IMR-90 (cell line): ENCODE data around the gene TMEM170B. TPM values are rescaled to one million over a fixed set of nuclear protein-coding genes. Genes with fewer than 3 reads are reported as not detected.

Experiments used
- microRNA-seq, 2 experiments: library from miRNA; stranded (forward) in 1 of 2; unstranded in 1 of 2; fragments of 10-50 nt in 1 of 2; fragments of <30 nt in 1 of 2; gene quantifications in 1 of 2; microRNA quantifications in 1 of 2; one replicate each; pipeline versions ENCODE3 to v1.1.0; 2013 to 2020; ENCODE audit not compliant: insufficient read depth in 1 of 2, insufficient read length in 1 of 2, unreplicated experiment in 1 of 2
- polyA plus RNA-seq, 3 experiments: library from polyadenylated mRNA; depleted of rRNA; stranded (reverse); fragments of >200 nt; gene quantifications; 2 replicates each; pipeline ENCODE4 v1.2.3, GENCODE V29; 2012; ENCODE audit warnings: low replicate concordance in 1 of 3
- small RNA-seq, 5 experiments: library from RNA; depleted of rRNA; stranded (forward); fragments of <200 nt; gene quantifications; one replicate each; pipeline ENCODE3, GENCODE V24; 2012
- total RNA-seq: library from RNA; depleted of rRNA; stranded (reverse); fragments of >200 nt; gene quantifications from 2 replicates; pipeline ENCODE4 v1.2.3, GENCODE V29; 2012; rRNA removed

Gene TMEM170B
- total and polyA plus RNA-seq, 2 of the 4 experiments (the other 2 are of a cell fraction), result 0.10 to 0.18 TPM

Small RNA genes lying within 50 kb of the gene (microRNA-seq; reads per million reads assigned to microRNA genes)
- not detected for gene RNU1-64P (ENCODE audit: insufficient read depth, insufficient read length)

Small RNA genes lying within 50 kb of the gene (small RNA-seq; reads per million reads assigned to genes)
- gene RNU1-64P, result 0 reads per million in 5 experiments

Other genes with a start within 250 kb of the TMEM170B start
- 0.72 and 0.83 TPM in 2 replicates for gene ADTRP, start 241.1 kb downstream of the TMEM170B start, total RNA-seq
- gene ADTRP, start 241.1 kb downstream of the TMEM170B start, polyA plus RNA-seq (2012; rRNA removed), result 0.14 and 0.50 TPM in 2 replicates